ENCODE results near the gene ANK2.
A peak's percentile ranks its signal among the peaks of the same experiment; 100 is the strongest.
"Not testable (repeated sequence)": the region's sequence is repeated elsewhere in the genome, so short reads cannot be mapped to it uniquely, and the experiment has no call there.

ANK2 gene

GRCh38 chr4:113052379-113052951 is 3.0 kb downstream of the ANK2 start:
- no peak for DNase-seq

GRCh38 chr4:113053883-113054282 is 4.4 kb downstream of the ANK2 start:
- no peak for DNase-seq

GRCh38 chr4:113056318-113056717 is 6.9 kb downstream of the ANK2 start:
- no peak for DNase-seq

- DNase-seq, result no peak
These were observed 8.4 kb downstream of the ANK2 start for GRCh38 chr4:113057891-113058290.

GRCh38 chr4:113059449-113060182 is 10.2 kb downstream of the ANK2 start:
- DNase-seq, result no peak

GRCh38 chr4:113060853-113061252 is 11.4 kb downstream of the ANK2 start:
- no peak for DNase-seq

GRCh38 chr4:113064244-113064643 is 14.8 kb downstream of the ANK2 start:
- no peak for DNase-seq

GRCh38 chr4:113065629-113066028 is 16.2 kb downstream of the ANK2 start:
- DNase-seq, result no peak

GRCh38 chr4:113068771-113069170 is 19.3 kb downstream of the ANK2 start:
- not testable (repeated sequence) for DNase-seq

GRCh38 chr4:113069212-113069892 is 19.9 kb downstream of the ANK2 start:
- DNase-seq, result no peak

GRCh38 chr4:113070755-113071154 is 21.3 kb downstream of the ANK2 start:
- DNase-seq, result no peak

GRCh38 chr4:113071274-113071673 is 21.8 kb downstream of the ANK2 start:
- DNase-seq, result no peak

- no peak for DNase-seq
These were observed 22.4 kb downstream of the ANK2 start for GRCh38 chr4:113071805-113072204.

GRCh38 chr4:113073451-113074005 is 24.1 kb downstream of the ANK2 start:
- no peak for DNase-seq

- peak; percentile 58 for DNase-seq
These were observed 28.1 kb downstream of the ANK2 start for GRCh38 chr4:113077575-113077974.

- DNase-seq, result no peak
These were observed 28.6 kb downstream of the ANK2 start for GRCh38 chr4:113078066-113078465.

GRCh38 chr4:113080050-113080449 is 30.6 kb downstream of the ANK2 start:
- peak; percentile 55 for DNase-seq

- no peak for DNase-seq
These were observed 31.2 kb downstream of the ANK2 start for GRCh38 chr4:113080624-113081023.

GRCh38 chr4:113083346-113083745 is 33.9 kb downstream of the ANK2 start:
- no peak for DNase-seq

GRCh38 chr4:113086172-113086695 is 36.8 kb downstream of the ANK2 start:
- DNase-seq, result no peak

GRCh38 chr4:113088050-113088449 is 38.6 kb downstream of the ANK2 start:
- no peak for DNase-seq

- no peak for DNase-seq
These were observed 41.5 kb downstream of the ANK2 start for GRCh38 chr4:113090954-113091353.

- no peak for DNase-seq
These were observed 44.9 kb downstream of the ANK2 start for GRCh38 chr4:113094331-113094730.

GRCh38 chr4:113094802-113095201 is 45.3 kb downstream of the ANK2 start:
- DNase-seq, result no peak

All from midbrain (tissue), 1 donor.